Measurements from ENCODE around the gene PNMA8A. TPM values are rescaled to one million over a fixed set of nuclear protein-coding genes. Genes with fewer than 3 reads are reported as not detected.
"Not testable (repeated sequence)": the region's sequence is repeated elsewhere in the genome, so short reads cannot be mapped to it uniquely, and the experiment has no call there.

Gene PNMA8A
- polyA plus RNA-seq, 4 donors: 45.6 to 75.2 (median 50.6) TPM

- DNase-seq (ENCODE audit: low read depth in 4 of 4, low spot score in 2 of 4): no peak
Observed at GRCh38 chr19:46470376-46470775, 987 bp downstream of the PNMA8A start.

- no peak for DNase-seq (ENCODE audit: low read depth in 4 of 4, low spot score in 2 of 4)
Observed at GRCh38 chr19:46469541-46470185, 1.7 kb downstream of the PNMA8A start.

- no peak for DNase-seq (ENCODE audit: low read depth in 4 of 4, low spot score in 2 of 4)
Observed at GRCh38 chr19:46466536-46467196, 4.7 kb downstream of the PNMA8A start.

- no peak for DNase-seq (ENCODE audit: low read depth in 4 of 4, low spot score in 2 of 4)
Observed at GRCh38 chr19:46463516-46463915, 7.8 kb downstream of the PNMA8A start.

GRCh38 chr19:46461537-46461936, 9.8 kb downstream of the PNMA8A start:
- DNase-seq (ENCODE audit: low read depth in 4 of 4, low spot score in 2 of 4): no peak

GRCh38 chr19:46460981-46461380, 10.4 kb downstream of the PNMA8A start:
- DNase-seq (ENCODE audit: low read depth in 4 of 4, low spot score in 2 of 4): no peak

- no peak for DNase-seq (ENCODE audit: low read depth in 4 of 4, low spot score in 2 of 4)
Observed at GRCh38 chr19:46460055-46460454, 11.3 kb downstream of the PNMA8A start.

- no peak for DNase-seq (ENCODE audit: low read depth in 4 of 4, low spot score in 2 of 4)
Observed at GRCh38 chr19:46456930-46457329, 14.4 kb downstream of the PNMA8A start.

- DNase-seq (ENCODE audit: low read depth in 4 of 4, low spot score in 2 of 4): no peak
Observed at GRCh38 chr19:46454244-46454643, 17.1 kb downstream of the PNMA8A start.

GRCh38 chr19:46453661-46454060, 17.7 kb downstream of the PNMA8A start:
- no peak for DNase-seq (ENCODE audit: low read depth in 4 of 4, low spot score in 2 of 4)

GRCh38 chr19:46452186-46452585, 19.2 kb downstream of the PNMA8A start:
- DNase-seq (ENCODE audit: low read depth in 4 of 4, low spot score in 2 of 4): no peak

- no peak for DNase-seq (ENCODE audit: low read depth in 4 of 4, low spot score in 2 of 4)
Observed at GRCh38 chr19:46451352-46451751, 20.0 kb downstream of the PNMA8A start.

GRCh38 chr19:46450737-46451136, 20.6 kb downstream of the PNMA8A start:
- no peak for DNase-seq (ENCODE audit: low read depth in 4 of 4, low spot score in 2 of 4)

GRCh38 chr19:46449228-46449627, 22.1 kb downstream of the PNMA8A start:
- no peak for DNase-seq (ENCODE audit: low read depth in 4 of 4, low spot score in 2 of 4)

GRCh38 chr19:46448601-46449000, 22.8 kb downstream of the PNMA8A start:
- DNase-seq (ENCODE audit: low read depth in 4 of 4, low spot score in 2 of 4): no peak

GRCh38 chr19:46447824-46448223, 23.5 kb downstream of the PNMA8A start:
- DNase-seq (ENCODE audit: low read depth in 4 of 4, low spot score in 2 of 4): no peak

GRCh38 chr19:46447006-46447405, 24.4 kb downstream of the PNMA8A start:
- no peak for DNase-seq (ENCODE audit: low read depth in 4 of 4, low spot score in 2 of 4)

GRCh38 chr19:46446021-46446420, 25.3 kb downstream of the PNMA8A start:
- no peak for DNase-seq (ENCODE audit: low read depth in 4 of 4, low spot score in 2 of 4)

GRCh38 chr19:46442808-46443450, 28.4 kb downstream of the PNMA8A start:
- DNase-seq (ENCODE audit: low read depth in 4 of 4, low spot score in 2 of 4): no peak

GRCh38 chr19:46441866-46442265, 29.5 kb downstream of the PNMA8A start:
- no peak for DNase-seq (ENCODE audit: low read depth in 4 of 4, low spot score in 2 of 4)

GRCh38 chr19:46435689-46436088, 35.7 kb downstream of the PNMA8A start:
- not testable (repeated sequence) for DNase-seq (ENCODE audit: low read depth in 4 of 4, low spot score in 2 of 4)

- DNase-seq (ENCODE audit: low read depth in 4 of 4, low spot score in 2 of 4): no peak
Observed at GRCh38 chr19:46435009-46435408, 36.4 kb downstream of the PNMA8A start.
